Ishikawa (cell line): ENCODE results near the gene GREM1.

ENCODE experiments used
- FOXM1 ChIP-seq: IDR thresholded peaks from 2 replicates; pipeline ENCODE4 v1.6.1; 2012; ENCODE audit warnings: low read depth, borderline replicate concordance
- MAX ChIP-seq: IDR thresholded peaks from 2 replicates; pipeline ENCODE4 v1.6.1; 2012
- REST ChIP-seq: IDR thresholded peaks from 2 replicates; pipeline ENCODE4 v1.6.1; 2012; ENCODE audit warnings: low read depth, mild to moderate bottlenecking
- TCF12 ChIP-seq: IDR thresholded peaks from 2 replicates; pipeline ENCODE4 v1.6.1; 2012; ENCODE audit warnings: low read depth
- TEAD4 ChIP-seq: IDR thresholded peaks from 2 replicates; pipeline ENCODE4 v1.6.1; 2012
- YY1 ChIP-seq: IDR thresholded peaks from 2 replicates; pipeline ENCODE4 v1.6.1; 2012; ENCODE audit warnings: low read depth

- TF ChIP-seq TCF12 (no peak), REST (no peak), YY1 (no peak), TEAD4 (no peak), MAX (no peak), FOXM1 (no peak)
Observed at GRCh38 chr15:32790352-32790999, 72.7 kb downstream of the GREM1 start.
